ENCODE results near the gene ACTR3C.
"Not testable (repeated sequence)": the region's sequence is repeated elsewhere in the genome, so short reads cannot be mapped to it uniquely, and the experiment has no call there.

ACTR3C gene

GRCh38 chr7:150283111-150283510 is 40.2 kb downstream of the ACTR3C start:
- not testable (repeated sequence) for DNase-seq (ENCODE audit: low spot score)

- not testable (repeated sequence) for DNase-seq (ENCODE audit: low spot score)
Observed at GRCh38 chr7:150281681-150282403, 41.5 kb downstream of the ACTR3C start.

GRCh38 chr7:150278383-150278782 is 45.0 kb downstream of the ACTR3C start:
- DNase-seq (ENCODE audit: low spot score) = not testable (repeated sequence)

GRCh38 chr7:150276132-150276695 is 47.1 kb downstream of the ACTR3C start:
- DNase-seq (ENCODE audit: low spot score) = peak; percentile 44

- DNase-seq (ENCODE audit: low spot score) = not testable (repeated sequence)
Observed at GRCh38 chr7:150271898-150272297, 51.4 kb downstream of the ACTR3C start.

GRCh38 chr7:150270101-150270824 is 53.1 kb downstream of the ACTR3C start:
- not testable (repeated sequence) for DNase-seq (ENCODE audit: low spot score)

- DNase-seq (ENCODE audit: low spot score) = not testable (repeated sequence)
Observed at GRCh38 chr7:150268798-150269197, 54.5 kb downstream of the ACTR3C start.

- not testable (repeated sequence) for DNase-seq (ENCODE audit: low spot score)
Observed at GRCh38 chr7:150268287-150268686, 55.1 kb downstream of the ACTR3C start.

- DNase-seq (ENCODE audit: low spot score) = not testable (repeated sequence)
Observed at GRCh38 chr7:150266953-150267665, 56.2 kb downstream of the ACTR3C start.

GRCh38 chr7:150262656-150263055 is 60.7 kb downstream of the ACTR3C start:
- DNase-seq (ENCODE audit: low spot score) = not testable (repeated sequence)

- not testable (repeated sequence) for DNase-seq (ENCODE audit: low spot score)
Observed at GRCh38 chr7:150247745-150248144, 75.6 kb downstream of the ACTR3C start.

- DNase-seq (ENCODE audit: low spot score) = not testable (repeated sequence)
Observed at GRCh38 chr7:150245208-150245607, 78.1 kb downstream of the ACTR3C start.

- not testable (repeated sequence) for DNase-seq (ENCODE audit: low spot score)
Observed at GRCh38 chr7:150242935-150243334, 80.4 kb downstream of the ACTR3C start.

GRCh38 chr7:150225444-150225843 is 97.9 kb downstream of the ACTR3C start:
- DNase-seq (ENCODE audit: low spot score) = not testable (repeated sequence)

- not testable (repeated sequence) for DNase-seq (ENCODE audit: low spot score)
Observed at GRCh38 chr7:150222083-150222972, 101.0 kb downstream of the ACTR3C start.

GRCh38 chr7:150220673-150221181 is 102.6 kb downstream of the ACTR3C start:
- DNase-seq (ENCODE audit: low spot score) = not testable (repeated sequence)

GRCh38 chr7:150219941-150220658 is 103.2 kb downstream of the ACTR3C start:
- not testable (repeated sequence) for DNase-seq (ENCODE audit: low spot score)

- not testable (repeated sequence) for DNase-seq (ENCODE audit: low spot score)
Observed at GRCh38 chr7:150206848-150207247, 116.5 kb downstream of the ACTR3C start.

GRCh38 chr7:150205866-150206265 is 117.5 kb downstream of the ACTR3C start:
- DNase-seq (ENCODE audit: low spot score) = not testable (repeated sequence)

GRCh38 chr7:150204577-150204976 is 118.8 kb downstream of the ACTR3C start:
- DNase-seq (ENCODE audit: low spot score) = not testable (repeated sequence)

Measured in CD4-positive, alpha-beta T cell treated with Interleukin-2 at 100 ng/mL for 4 hours (primary cell).